ENCODE measurements around the gene SNCB. TPM values are rescaled to one million over a fixed set of nuclear protein-coding genes. Genes with fewer than 3 reads are reported as not detected.

Gene SNCB
- total RNA-seq, 2 experiments from 2014 or later = not detected

- H3K36me3 Mint-ChIP-seq (ENCODE audit: low read depth) = peaks cover 9% of the 10 kb centered on the region
- no peak overlapping the region for H3K4me3 Mint-ChIP-seq
- DNase-seq (no peak), ATAC-seq (no peak)
- H3K9me3 Mint-ChIP-seq (ENCODE audit: insufficient read depth) = no peaks in the 10 kb centered on the region
- H3K4me1 Mint-ChIP-seq (ENCODE audit: low read depth) = peaks cover 31% of the 10 kb centered on the region
- ChIA-PET POLR2A (interaction anchor here (0.9 to 1.1 kb wide), 2 partner anchors 12 to 453 kb away, joined by 4 to 7 read pairs; partner anchors contain the start of gene TSPAN17), CTCF (interaction anchor here (0.6 to 5.9 kb wide), 87 partner anchors 7 to 930 kb away, joined by 3 to 96 read pairs (median 4); partner anchors contain the start of genes CLTB, EIF4E1B, HK3 and SNCB)
- H3K27ac Mint-ChIP-seq = peak overlapping the region; percentile 25
- H3K27me3 Mint-ChIP-seq (ENCODE audit: low read depth) = no peaks in the 10 kb centered on the region
Measured at GRCh38 chr5:176659860-176660461, 29.6 kb upstream of the SNCB start.

- DNase-seq = no peak
- Mint-ChIP-seq H3K27me3 (ENCODE audit: low read depth) (no peaks in the 10 kb centered on the region), H3K4me3 (no peak overlapping the region), H3K36me3 (ENCODE audit: low read depth) (peaks cover 9% of the 10 kb centered on the region), H3K9me3 (ENCODE audit: insufficient read depth) (no peaks in the 10 kb centered on the region), H3K27ac (no peak overlapping the region), H3K4me1 (ENCODE audit: low read depth) (peaks cover 31% of the 10 kb centered on the region)
- CTCF ChIA-PET = interaction anchor here (1.2 to 5.9 kb wide), 16 partner anchors 8 to 930 kb away, joined by 3 to 96 read pairs (median 7); partner anchors contain the start of genes EIF4E1B, HK3, SNCB and TSPAN17
- POLR2A ChIA-PET = no interaction called here
- ATAC-seq = no peak
Measured at GRCh38 chr5:176659512-176659839, 29.1 kb upstream of the SNCB start.

- H3K27me3 Mint-ChIP-seq (ENCODE audit: low read depth) = no peaks in the 10 kb centered on the region
- ChIA-PET POLR2A (interaction anchor here (0.9 kb wide), 1 partner anchor 11 kb away, joined by 4 read pairs; no protein-coding TSS in a partner anchor), CTCF (interaction anchor here (1.0 to 5.9 kb wide), 14 partner anchors 9 to 929 kb away, joined by 3 to 96 read pairs (median 8); partner anchors contain the start of genes EIF4E1B, SNCB and TSPAN17)
- ATAC-seq = peak; percentile 54
- H3K4me3 Mint-ChIP-seq = peak overlapping the region; percentile 51
- H3K27ac Mint-ChIP-seq = peak overlapping the region; percentile 51
- H3K9me3 Mint-ChIP-seq (ENCODE audit: insufficient read depth) = no peaks in the 10 kb centered on the region
- H3K36me3 Mint-ChIP-seq (ENCODE audit: low read depth) = peaks cover 9% of the 10 kb centered on the region
- DNase-seq = peak; percentile 66
- peaks cover 31% of the 10 kb centered on the region for H3K4me1 Mint-ChIP-seq (ENCODE audit: low read depth)
Measured at GRCh38 chr5:176658817-176659511, 28.6 kb upstream of the SNCB start.

- peaks cover 15% of the 10 kb centered on the region for H3K36me3 Mint-ChIP-seq (ENCODE audit: low read depth)
- peak overlapping the region; percentile 51 for H3K4me3 Mint-ChIP-seq
- POLR2A ChIA-PET = interaction anchor here (0.9 kb wide), 1 partner anchor 10 kb away, joined by 4 read pairs; no protein-coding TSS in a partner anchor
- H3K9me3 Mint-ChIP-seq (ENCODE audit: insufficient read depth) = no peaks in the 10 kb centered on the region
- H3K27ac Mint-ChIP-seq = peak overlapping the region; percentile 51
- H3K27me3 Mint-ChIP-seq (ENCODE audit: low read depth) = no peaks in the 10 kb centered on the region
- CTCF ChIA-PET = interaction anchor here (0.6 to 5.9 kb wide), 19 partner anchors 10 to 460 kb away, joined by 3 to 96 read pairs (median 4); partner anchors contain the start of genes FAF2, RNF44 and TSPAN17
- peaks cover 38% of the 10 kb centered on the region for H3K4me1 Mint-ChIP-seq (ENCODE audit: low read depth)
- DNase-seq (peak; percentile 79), ATAC-seq (peak; percentile 70)
Measured at GRCh38 chr5:176658007-176658599, 27.8 kb upstream of the SNCB start.

GRCh38 chr5:176656467-176656990 is 26.2 kb upstream of the SNCB start:
- Mint-ChIP-seq H3K27ac (no peak overlapping the region), H3K4me3 (no peak overlapping the region), H3K36me3 (ENCODE audit: low read depth) (peaks cover 19% of the 10 kb centered on the region), H3K9me3 (ENCODE audit: insufficient read depth) (no peaks in the 10 kb centered on the region), H3K27me3 (ENCODE audit: low read depth) (no peaks in the 10 kb centered on the region), H3K4me1 (ENCODE audit: low read depth) (peaks cover 53% of the 10 kb centered on the region)
- ChIA-PET POLR2A (no interaction called here), CTCF (interaction anchor here (1.3 to 5.8 kb wide), 4 partner anchors 8 to 259 kb away, joined by 3 to 96 read pairs (median 8); partner anchors contain the start of gene TSPAN17)
- DNase-seq (no peak), ATAC-seq (no peak)

- POLR2A ChIA-PET = no interaction called here
- Mint-ChIP-seq H3K27me3 (ENCODE audit: low read depth) (no peaks in the 10 kb centered on the region), H3K36me3 (ENCODE audit: low read depth) (peaks cover 20% of the 10 kb centered on the region), H3K9me3 (ENCODE audit: insufficient read depth) (no peaks in the 10 kb centered on the region), H3K27ac (no peak overlapping the region), H3K4me1 (ENCODE audit: low read depth) (peaks cover 56% of the 10 kb centered on the region), H3K4me3 (no peak overlapping the region)
- ATAC-seq (no peak), DNase-seq (no peak)
- CTCF ChIA-PET = no interaction called here
Measured at GRCh38 chr5:176654856-176655255, 24.5 kb upstream of the SNCB start.

- ATAC-seq = no peak
- H3K4me3 Mint-ChIP-seq = no peak overlapping the region
Measured at GRCh38 chr5:176653401-176654385, 23.4 kb upstream of the SNCB start.

GRCh38 chr5:176652136-176652535 is 21.8 kb upstream of the SNCB start:
- ChIA-PET CTCF (interaction anchor here (1.0 to 7.3 kb wide), 3 partner anchors 7 to 78 kb away, joined by 3 to 96 read pairs (median 4); no protein-coding TSS in a partner anchor), POLR2A (no interaction called here)
- peaks cover 53% of the 10 kb centered on the region for H3K4me1 Mint-ChIP-seq (ENCODE audit: low read depth)
- H3K36me3 Mint-ChIP-seq (ENCODE audit: low read depth) = peaks cover 22% of the 10 kb centered on the region
- DNase-seq (no peak), ATAC-seq (no peak)
- no peak overlapping the region for H3K4me3 Mint-ChIP-seq
- no peaks in the 10 kb centered on the region for H3K9me3 Mint-ChIP-seq (ENCODE audit: insufficient read depth)
- no peak overlapping the region for H3K27ac Mint-ChIP-seq
- H3K27me3 Mint-ChIP-seq (ENCODE audit: low read depth) = no peaks in the 10 kb centered on the region

More at GRCh38 chr5:176653401-176654385, 23.4 kb upstream of the SNCB start:
- ChIA-PET CTCF (interaction anchor here (0.8 to 1.7 kb wide), 3 partner anchors 80 to 458 kb away, joined by 3 read pairs; no protein-coding TSS in a partner anchor), POLR2A (no interaction called here)
- Mint-ChIP-seq H3K27ac (peak overlapping the region; percentile 60), H3K36me3 (ENCODE audit: low read depth) (peaks cover 26% of the 10 kb centered on the region), H3K4me1 (ENCODE audit: low read depth) (peaks cover 58% of the 10 kb centered on the region), H3K27me3 (ENCODE audit: low read depth) (no peaks in the 10 kb centered on the region), H3K9me3 (ENCODE audit: insufficient read depth) (no peaks in the 10 kb centered on the region)
- no peak for DNase-seq

- no peaks in the 10 kb centered on the region for H3K27me3 Mint-ChIP-seq (ENCODE audit: low read depth)
- H3K27ac Mint-ChIP-seq = no peak overlapping the region
- DNase-seq = no peak
- H3K9me3 Mint-ChIP-seq (ENCODE audit: insufficient read depth) = no peaks in the 10 kb centered on the region
- CTCF ChIA-PET = interaction anchor here (0.8 to 7.3 kb wide), 3 partner anchors 8 to 78 kb away, joined by 3 to 96 read pairs (median 3); partner anchors contain the start of genes EIF4E1B and SNCB
- H3K4me3 Mint-ChIP-seq = no peak overlapping the region
- peaks cover 59% of the 10 kb centered on the region for H3K4me1 Mint-ChIP-seq (ENCODE audit: low read depth)
- ATAC-seq = no peak
- POLR2A ChIA-PET = no interaction called here
- H3K36me3 Mint-ChIP-seq (ENCODE audit: low read depth) = peaks cover 22% of the 10 kb centered on the region
Measured at GRCh38 chr5:176651472-176651980, 21.2 kb upstream of the SNCB start.

- Mint-ChIP-seq H3K36me3 (ENCODE audit: low read depth) (peaks cover 20% of the 10 kb centered on the region), H3K27ac (peak overlapping the region; percentile 30), H3K9me3 (ENCODE audit: insufficient read depth) (no peaks in the 10 kb centered on the region), H3K27me3 (ENCODE audit: low read depth) (no peaks in the 10 kb centered on the region), H3K4me1 (ENCODE audit: low read depth) (peaks cover 70% of the 10 kb centered on the region), H3K4me3 (no peak overlapping the region)
- POLR2A ChIA-PET = no interaction called here
- DNase-seq = no peak
- ATAC-seq = no peak
- CTCF ChIA-PET = interaction anchor here (7.3 kb wide), 1 partner anchor 9 kb away, joined by 96 read pairs; no protein-coding TSS in a partner anchor
Measured at GRCh38 chr5:176650354-176650884, 20.1 kb upstream of the SNCB start.

Measured in activated CD8-positive, alpha-beta T cell treated with anti-CD3 and anti-CD28 coated beads, Interleukin-2, amount 10 ng/mL, durations not matched to agents 7 days and 5 days (primary cell).